Right atrium auricular region (tissue), 2 donors: Measurements from ENCODE around the gene PPP3CA. TPM values are rescaled to one million over a fixed set of nuclear protein-coding genes. Genes with fewer than 3 reads are reported as not detected.
"Not testable (repeated sequence)": the region's sequence is repeated elsewhere in the genome, so short reads cannot be mapped to it uniquely, and the experiment has no call there.

ENCODE experiments used
- DNase-seq: peaks from one replicate; pipeline ENCODE4 v3.0.0-alpha.2; 2019; ENCODE audit warnings: low spot score
- H3K27ac ChIP-seq, 2 donors: fragments of 200-600 bp; sonication (generic); 1 replicate in 1 of 2; 2 replicates in 1 of 2; pipeline ENCODE4 v1.5.1; 2016 to 2019
- H3K27me3 ChIP-seq, 2 donors: fragments of 200-600 bp; sonication (generic); one replicate each; pipeline versions ENCODE4 v1.5.1 to v1.6.0; 2017 to 2019
- H3K36me3 ChIP-seq: fragments of 200-600 bp; sonication (generic); one replicate; pipeline ENCODE4 v1.5.1; 2016
- H3K4me1 ChIP-seq, 2 donors: fragments of 200-600 bp; sonication (generic); one replicate each; pipeline versions ENCODE4 v1.5.1 to v1.6.0; 2017 to 2019
- H3K4me3 ChIP-seq, 2 donors: fragments of 200-600 bp; sonication (generic); 1 replicate in 1 of 2; 2 replicates in 1 of 2; pipeline ENCODE4 v1.5.1; 2017 to 2019; ENCODE audit warnings: mild to moderate bottlenecking in 1 of 2, moderate library complexity in 1 of 2
- H3K9me3 ChIP-seq, 2 donors: fragments of 200-600 bp; sonication (generic); one replicate each; pipeline ENCODE4 v1.5.1; 2019
- total RNA-seq, 2 donors: library from RNA; depleted of rRNA; stranded (reverse); fragments of >200 nt; gene quantifications; one replicate each; pipeline ENCODE4 v1.1.0, GENCODE V29; 2016
- TF ChIP-seq, protein P1 (sequence below), 2 donors: fragments of 200-600 bp; sonication (generic); IDR thresholded peaks; one replicate each; pipeline ENCODE4 v1.5.1; 2019; ENCODE audit warnings: antibody characterized with exemption in 2 of 2

Gene PPP3CA
- total RNA-seq, 2 donors from 2014 or later: 11.2 to 15.7 TPM

- Histone ChIP-seq H3K27ac (no peak overlapping the region), H3K27me3 (no peaks in the 10 kb centered on the region), H3K9me3 (no peaks in the 10 kb centered on the region), H3K4me1 (no peaks in the 10 kb centered on the region), H3K4me3 (no peak overlapping the region), H3K36me3 (no peaks in the 10 kb centered on the region)
- TF ChIP-seq, protein P1, sequence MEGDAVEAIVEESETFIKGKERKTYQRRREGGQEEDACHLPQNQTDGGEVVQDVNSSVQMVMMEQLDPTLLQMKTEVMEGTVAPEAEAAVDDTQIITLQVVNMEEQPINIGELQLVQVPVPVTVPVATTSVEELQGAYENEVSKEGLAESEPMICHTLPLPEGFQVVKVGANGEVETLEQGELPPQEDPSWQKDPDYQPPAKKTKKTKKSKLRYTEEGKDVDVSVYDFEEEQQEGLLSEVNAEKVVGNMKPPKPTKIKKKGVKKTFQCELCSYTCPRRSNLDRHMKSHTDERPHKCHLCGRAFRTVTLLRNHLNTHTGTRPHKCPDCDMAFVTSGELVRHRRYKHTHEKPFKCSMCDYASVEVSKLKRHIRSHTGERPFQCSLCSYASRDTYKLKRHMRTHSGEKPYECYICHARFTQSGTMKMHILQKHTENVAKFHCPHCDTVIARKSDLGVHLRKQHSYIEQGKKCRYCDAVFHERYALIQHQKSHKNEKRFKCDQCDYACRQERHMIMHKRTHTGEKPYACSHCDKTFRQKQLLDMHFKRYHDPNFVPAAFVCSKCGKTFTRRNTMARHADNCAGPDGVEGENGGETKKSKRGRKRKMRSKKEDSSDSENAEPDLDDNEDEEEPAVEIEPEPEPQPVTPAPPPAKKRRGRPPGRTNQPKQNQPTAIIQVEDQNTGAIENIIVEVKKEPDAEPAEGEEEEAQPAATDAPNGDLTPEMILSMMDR (IDR thresholded peaks at IDR 0.05): no peak
- DNase-seq: no peak
These were observed 337.9 kb downstream of the PPP3CA start for GRCh38 chr4:101009471-101009870.

DNA sequence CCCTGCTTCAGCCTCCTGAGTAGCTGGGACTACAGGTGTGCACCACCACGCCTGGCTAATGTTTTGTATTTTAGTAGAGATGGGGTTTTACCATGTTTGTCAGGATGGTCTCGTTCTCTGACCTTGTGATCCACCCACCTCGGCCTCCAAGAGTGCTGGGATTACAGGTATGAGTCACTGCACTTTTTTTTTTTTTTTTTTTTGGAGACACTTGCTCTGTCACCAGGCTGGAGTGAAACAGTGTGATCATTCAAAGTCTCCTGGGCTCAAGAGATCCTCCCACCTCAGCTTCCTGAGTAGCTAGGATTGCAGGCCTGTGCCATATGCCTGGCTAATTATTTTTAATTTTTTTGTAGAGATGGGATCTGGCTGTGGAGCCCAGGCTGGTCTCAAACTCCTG, 338.8 kb downstream of the PPP3CA start:
- Histone ChIP-seq H3K27me3 (no peaks in the 10 kb centered on the region), H3K4me3 (no peak overlapping the region), H3K27ac (no peak overlapping the region), H3K36me3 (no peaks in the 10 kb centered on the region), H3K9me3 (peaks cover 0 to 7% of the 10 kb centered on the region in 2 donors), H3K4me1 (no peaks in the 10 kb centered on the region)
- DNase-seq: no peak
- TF ChIP-seq, protein P1 (IDR thresholded peaks at IDR 0.05): no peak

- DNase-seq: no peak
- no peak overlapping the region for H3K27ac ChIP-seq
- TF ChIP-seq, protein P1 (IDR thresholded peaks at IDR 0.05): no peak
- no peaks in the 10 kb centered on the region for H3K4me1 ChIP-seq
- H3K9me3 ChIP-seq: peaks cover 0 to 19% of the 10 kb centered on the region in 2 donors
- H3K36me3 ChIP-seq: no peaks in the 10 kb centered on the region
- no peaks in the 10 kb centered on the region for H3K27me3 ChIP-seq
- no peak overlapping the region for H3K4me3 ChIP-seq
These were observed 341.7 kb downstream of the PPP3CA start for GRCh38 chr4:101005659-101006058.

DNA sequence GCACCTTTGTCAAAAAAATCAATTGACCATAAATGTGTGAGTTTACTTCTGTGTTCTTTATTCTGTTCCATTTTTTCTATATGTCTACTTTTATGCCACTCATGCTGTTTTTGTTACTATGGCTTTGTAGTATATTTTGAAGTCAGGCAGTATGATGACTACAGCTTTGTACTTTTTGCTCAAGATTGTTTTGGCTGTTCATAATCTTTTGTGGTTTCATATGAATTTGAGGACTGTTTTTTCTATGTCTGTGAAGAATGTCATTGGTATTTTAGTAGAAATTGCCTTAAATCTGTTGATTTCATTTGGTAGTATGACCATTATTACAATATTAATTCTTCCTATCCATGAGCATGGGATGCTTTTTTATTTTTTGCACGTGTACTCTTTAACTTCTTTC, 346.8 kb downstream of the PPP3CA start:
- no peak for DNase-seq
- no peaks in the 10 kb centered on the region for H3K4me1 ChIP-seq
- H3K9me3 ChIP-seq: peaks cover 0 to 25% of the 10 kb centered on the region in 2 donors
- H3K27me3 ChIP-seq: no peaks in the 10 kb centered on the region
- H3K27ac ChIP-seq: no peak overlapping the region
- TF ChIP-seq, protein P1 (IDR thresholded peaks at IDR 0.05): no peak
- no peak overlapping the region for H3K4me3 ChIP-seq
- H3K36me3 ChIP-seq: no peaks in the 10 kb centered on the region

GRCh38 chr4:100995671-100996070, 351.7 kb downstream of the PPP3CA start:
- DNase-seq: no peak
- Histone ChIP-seq H3K36me3 (no peaks in the 10 kb centered on the region), H3K27me3 (no peaks in the 10 kb centered on the region), H3K9me3 (peaks cover 0 to 5% of the 10 kb centered on the region in 2 donors), H3K4me1 (no peaks in the 10 kb centered on the region), H3K4me3 (no peak overlapping the region), H3K27ac (no peak overlapping the region)
- TF ChIP-seq, protein P1 (IDR thresholded peaks at IDR 0.05): no peak

- H3K4me3 ChIP-seq, H3K27me3 ChIP-seq, H3K36me3 ChIP-seq, H3K9me3 ChIP-seq, DNase-seq, H3K4me1 ChIP-seq, H3K27ac ChIP-seq: not testable (repeated sequence)
These were observed 352.3 kb downstream of the PPP3CA start for GRCh38 chr4:100995002-100995401.

- not testable (repeated sequence) for H3K4me3 ChIP-seq, H3K36me3 ChIP-seq, DNase-seq, H3K27ac ChIP-seq, H3K4me1 ChIP-seq, H3K9me3 ChIP-seq, H3K27me3 ChIP-seq
These were observed 355.8 kb downstream of the PPP3CA start for GRCh38 chr4:100991332-100992069.
